Hepatocyte (in vitro differentiated cells): Measurements from ENCODE around the gene TSSC4. TPM values are rescaled to one million over a fixed set of nuclear protein-coding genes. Genes with fewer than 3 reads are reported as not detected.
A peak's percentile ranks its signal among the peaks of the same experiment; 100 is the strongest.

Experiments used
- DNase-seq: peaks from one replicate; pipeline ENCODE4 v3.0.0-alpha.2; 2016; ENCODE audit warnings: low spot score
- H2AFZ ChIP-seq: fragments of 200-600 bp; sonication (generic); 2 replicates; pipeline ENCODE4 v1.6.0; 2016; ENCODE audit warnings: antibody characterized with exemption, mild to moderate bottlenecking
- H3K27ac ChIP-seq: fragments of 200-600 bp; sonication (generic); 2 replicates; pipeline ENCODE4 v1.5.1; 2016; ENCODE audit warnings: mild to moderate bottlenecking
- H3K27me3 ChIP-seq: fragments of 200-600 bp; sonication (generic); 2 replicates; pipeline ENCODE4 v1.6.1; 2016
- H3K36me3 ChIP-seq: fragments of 200-600 bp; sonication (generic); replicated peaks from 2 replicates; pipeline ENCODE4 v1.5.1; 2016; ENCODE audit warnings: low read depth; ENCODE audit not compliant: insufficient read depth
- H3K4me1 ChIP-seq: fragments of 200-600 bp; sonication (generic); 2 replicates; pipeline ENCODE4 v1.5.1; 2016; ENCODE audit warnings: mild to moderate bottlenecking, moderate library complexity; ENCODE audit not compliant: insufficient read depth
- H3K4me2 ChIP-seq: fragments of 200-600 bp; sonication (generic); 2 replicates; pipeline ENCODE4 v1.6.0; 2016
- H3K4me3 ChIP-seq: fragments of 200-600 bp; sonication (generic); 2 replicates; pipeline ENCODE4 v1.5.1; 2016; ENCODE audit warnings: mild to moderate bottlenecking
- H3K79me2 ChIP-seq: fragments of 200-600 bp; sonication (generic); 2 replicates; pipeline ENCODE4 v1.6.0; 2017; ENCODE audit warnings: mild to moderate bottlenecking
- H3K9me2 ChIP-seq: fragments of 200-600 bp; sonication (generic); replicated peaks from 2 replicates; pipeline ENCODE4 v1.6.0; 2017; ENCODE audit warnings: mild to moderate bottlenecking; ENCODE audit not compliant: insufficient read depth
- H3K9me3 ChIP-seq: fragments of 200-600 bp; sonication (generic); 2 replicates; pipeline ENCODE4 v1.5.1; 2016; ENCODE audit warnings: low read depth, mild to moderate bottlenecking
- H4K20me1 ChIP-seq: fragments of 200-600 bp; sonication (generic); 2 replicates; pipeline ENCODE4 v1.6.0; 2016; ENCODE audit warnings: mild to moderate bottlenecking; ENCODE audit not compliant: insufficient read depth, poor library complexity, severe bottlenecking
- CTCF ChIP-seq: fragments of 200-600 bp; sonication (generic); IDR thresholded peaks from 2 replicates; pipeline ENCODE4 v1.5.1; 2016; ENCODE audit warnings: antibody characterized with exemption, mild to moderate bottlenecking; ENCODE audit not compliant: poor library complexity
- EZH2 ChIP-seq: fragments of 200-600 bp; sonication (generic); IDR thresholded peaks from 2 replicates; pipeline ENCODE4 v1.6.1; 2016; ENCODE audit warnings: antibody characterized with exemption, mild to moderate bottlenecking, borderline replicate concordance
- EZH2phosphoT487 ChIP-seq: fragments of 200-600 bp; sonication (generic); IDR thresholded peaks from one replicate; pipeline ENCODE4 v1.6.1; 2018; ENCODE audit warnings: antibody characterized with exemption, mild to moderate bottlenecking, low read depth, moderate library complexity; ENCODE audit not compliant: unreplicated experiment, severe bottlenecking
- WGBS: methylation state at CpG from one replicate; pipeline ENCODE4 v1.1.6; 2016; ENCODE audit warnings: low lambda C conversion rate; ENCODE audit errors: missing lambda C conversion rate; 5-methylcytosine and 5-hydroxymethylcytosine counted together
- polyA plus RNA-seq: library from polyadenylated mRNA; unstranded; fragments of >200 nt; fragmentation: Nextera tagmentation; extraction: Ambion mirVana; gene quantifications from 2 replicates; pipeline ENCODE4 v1.2.1, GENCODE V29; 2016
- total RNA-seq: library from RNA; depleted of rRNA; stranded (reverse); fragments of >200 nt; gene quantifications from 2 replicates; pipeline ENCODE4 v1.2.3, GENCODE V29; 2014

TSSC4 gene
- total and polyA plus RNA-seq, 2 experiments from 2014 or later = 33.8 to 68.5 TPM

GRCh38 chr11:2443881-2444820 is 43.6 kb downstream of the TSSC4 start, which contains the start of gene TRPM5:
Gene TRPM5, minus strand, starts transcription at chr11:2444514. Its CDS starts 21,478 bp downstream, at chr11:2423036.
- 11% methylated on average over 19 of the region's 64 CpGs for WGBS
- H3K9me3 ChIP-seq = no peaks in the 10 kb centered on the region
- no peaks in the 10 kb centered on the region for H3K9me2 ChIP-seq
- no peaks in the 10 kb centered on the region for H3K4me1 ChIP-seq
- H3K36me3 ChIP-seq = no peaks in the 10 kb centered on the region
- no peak within 1 kb of the TSS for H3K4me3 ChIP-seq
- H3K79me2 ChIP-seq = no peaks in the 10 kb centered on the region
- H3K4me2 ChIP-seq = peak within 1 kb of the TSS; percentile 81
- peak; percentile 57 for DNase-seq
- no peak within 1 kb of the TSS for H2AFZ ChIP-seq
- H4K20me1 ChIP-seq = no peaks in the 10 kb centered on the region
- H3K27me3 ChIP-seq = peaks cover 33% of the 10 kb centered on the region
- TF ChIP-seq EZH2 (no peak), CTCF (no peak), EZH2phosphoT487 (no peak)
- H3K27ac ChIP-seq = no peak within 1 kb of the TSS

DNA sequence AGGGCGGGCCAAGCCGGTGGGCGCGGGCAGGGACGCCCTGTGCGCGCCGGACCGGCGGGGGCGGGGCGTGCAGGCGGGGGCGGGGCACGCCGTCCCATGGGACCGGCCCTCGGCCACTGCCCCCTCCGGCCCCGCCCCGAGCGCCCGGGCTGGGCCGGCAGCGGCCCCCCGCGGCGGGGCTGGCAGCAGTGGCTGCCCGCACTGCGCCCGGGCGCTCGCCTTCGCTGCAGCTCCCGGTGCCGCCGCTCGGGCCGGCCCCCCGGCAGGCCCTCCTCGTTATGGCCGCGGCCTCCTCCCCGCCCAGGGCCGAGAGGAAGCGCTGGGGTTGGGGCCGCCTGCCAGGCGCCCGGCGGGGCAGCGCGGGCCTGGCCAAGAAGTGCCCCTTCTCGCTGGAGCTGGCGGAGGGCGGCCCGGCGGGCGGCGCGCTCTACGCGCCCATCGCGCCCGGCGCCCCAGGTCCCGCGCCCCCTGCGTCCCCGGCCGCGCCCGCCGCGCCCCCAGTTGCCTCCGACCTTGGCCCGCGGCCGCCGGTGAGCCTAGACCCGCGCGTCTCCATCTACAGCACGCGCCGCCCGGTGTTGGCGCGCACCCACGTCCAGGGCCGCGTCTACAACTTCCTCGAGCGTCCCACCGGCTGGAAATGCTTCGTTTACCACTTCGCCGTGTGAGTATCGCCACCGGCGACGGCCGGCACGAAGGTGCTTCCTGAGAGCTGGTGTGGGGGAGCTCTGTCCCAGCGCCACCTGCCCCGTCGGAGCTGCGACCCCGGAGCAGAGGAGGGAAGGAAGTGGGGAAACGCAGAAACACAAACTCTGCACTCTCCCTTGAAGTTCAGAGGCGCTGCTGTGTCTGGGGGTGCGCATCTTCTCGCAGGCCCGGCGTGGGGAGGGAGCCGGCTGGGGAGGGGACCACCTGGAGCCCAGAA is 44.5 kb downstream of the TSSC4 start, which contains the start of gene KCNQ1:
TSS of gene KCNQ1 (plus strand) at position 188 of the 925 bp plus-strand sequence. CDS start at position 279, 91 bp downstream.
- H3K36me3 ChIP-seq = no peaks in the 10 kb centered on the region
- WGBS = 9% methylated on average over 40 of the region's 116 CpGs
- no peak within 1 kb of the TSS for H3K27ac ChIP-seq
- H3K9me2 ChIP-seq = no peaks in the 10 kb centered on the region
- H3K4me2 ChIP-seq = peak within 1 kb of the TSS; percentile 81
- no peaks in the 10 kb centered on the region for H3K4me1 ChIP-seq
- H3K4me3 ChIP-seq = no peak within 1 kb of the TSS
- peaks cover 33% of the 10 kb centered on the region for H3K27me3 ChIP-seq
- peak; percentile 77 for DNase-seq
- no peak within 1 kb of the TSS for H2AFZ ChIP-seq
- H4K20me1 ChIP-seq = no peaks in the 10 kb centered on the region
- H3K9me3 ChIP-seq = no peaks in the 10 kb centered on the region
- no peaks in the 10 kb centered on the region for H3K79me2 ChIP-seq
- no peak for TF ChIP-seq CTCF
- TF ChIP-seq EZH2 = no peak
- no peak for TF ChIP-seq EZH2phosphoT487

- peaks cover 33% of the 10 kb centered on the region for H3K27me3 ChIP-seq
- H3K27ac ChIP-seq = no peak overlapping the region
- H3K4me2 ChIP-seq = peak overlapping the region; percentile 81
These were observed 45.4 kb downstream of the TSSC4 start for GRCh38 chr11:2445746-2446551.

More at GRCh38 chr11:2445746-2446551, 45.4 kb downstream of the TSSC4 start:
- Histone ChIP-seq H3K4me3 (no peak overlapping the region), H3K79me2 (no peaks in the 10 kb centered on the region), H2AFZ (no peak overlapping the region), H3K9me3 (no peaks in the 10 kb centered on the region), H3K4me1 (no peaks in the 10 kb centered on the region), H3K36me3 (no peaks in the 10 kb centered on the region), H3K9me2 (no peaks in the 10 kb centered on the region), H4K20me1 (no peaks in the 10 kb centered on the region)
- no peak for DNase-seq
- WGBS = 69% methylated on average over 23 of the region's 23 CpGs
- TF ChIP-seq EZH2 (no peak), EZH2phosphoT487 (no peak), CTCF (no peak)
